GM23248 (cell line): ENCODE measurements around the gene NSG2. TPM values are rescaled to one million over a fixed set of nuclear protein-coding genes. Genes with fewer than 3 reads are reported as not detected.

ENCODE experiments used
- DNase-seq: peaks from one replicate; pipeline ENCODE4 v3.0.0-alpha.2; 2015
- H2AFZ ChIP-seq: fragments of 200-600 bp; sonication (generic); 2 replicates; pipeline ENCODE4 v1.6.1; 2016; ENCODE audit warnings: antibody characterized with exemption
- H3F3A ChIP-seq: fragments of 200-600 bp; sonication (generic); 2 replicates; pipeline ENCODE4 v1.6.1; 2016; ENCODE audit warnings: mild to moderate bottlenecking, antibody characterized with exemption, mixed run types; ENCODE audit not compliant: insufficient read depth
- H3K27ac ChIP-seq: fragments of 200-600 bp; sonication (generic); 2 replicates; pipeline ENCODE4 v1.5.1; 2016; ENCODE audit warnings: mild to moderate bottlenecking
- H3K27me3 ChIP-seq: fragments of 200-600 bp; sonication (generic); replicated peaks from 2 replicates; pipeline ENCODE4 v1.6.1; 2016; ENCODE audit warnings: mild to moderate bottlenecking; ENCODE audit not compliant: insufficient read depth
- H3K36me3 ChIP-seq: fragments of 200-600 bp; sonication (generic); 2 replicates; pipeline ENCODE4 v1.6.1; 2016; ENCODE audit warnings: low read depth, mild to moderate bottlenecking
- H3K4me1 ChIP-seq: fragments of 200-600 bp; sonication (generic); 2 replicates; pipeline ENCODE4 v1.6.1; 2016; ENCODE audit warnings: mild to moderate bottlenecking; ENCODE audit not compliant: insufficient read depth
- H3K4me2 ChIP-seq: fragments of 200-600 bp; sonication (generic); one replicate; pipeline ENCODE4 v1.6.1; 2016; ENCODE audit warnings: mild to moderate bottlenecking; ENCODE audit not compliant: unreplicated experiment
- H3K4me3 ChIP-seq: fragments of 200-600 bp; sonication (generic); 2 replicates; pipeline ENCODE4 v1.5.1; 2016; ENCODE audit warnings: mild to moderate bottlenecking
- H3K79me2 ChIP-seq: fragments of 200-600 bp; sonication (generic); 2 replicates; pipeline ENCODE4 v1.6.1; 2016; ENCODE audit warnings: mild to moderate bottlenecking; ENCODE audit not compliant: insufficient read depth
- H3K9ac ChIP-seq: fragments of 200-600 bp; sonication (generic); 2 replicates; pipeline ENCODE4 v1.6.1; 2016; ENCODE audit warnings: mild to moderate bottlenecking
- H3K9me2 ChIP-seq: fragments of 200-600 bp; sonication (generic); 2 replicates; pipeline ENCODE4 v1.6.1; 2016; ENCODE audit warnings: mixed run types, mild to moderate bottlenecking, moderate library complexity; ENCODE audit not compliant: insufficient read depth
- H3K9me3 ChIP-seq: fragments of 200-600 bp; sonication (generic); one replicate; pipeline ENCODE4 v1.6.1; 2017; ENCODE audit warnings: low read depth
- H4K20me1 ChIP-seq: fragments of 200-600 bp; sonication (generic); 2 replicates; pipeline ENCODE4 v1.6.0; 2016; ENCODE audit not compliant: insufficient read depth
- EZH2 ChIP-seq: fragments of 200-600 bp; sonication (generic); IDR thresholded peaks from 2 replicates; pipeline ENCODE4 v1.6.1; 2018; ENCODE audit warnings: antibody characterized with exemption, mild to moderate bottlenecking; ENCODE audit not compliant: insufficient read depth, poor library complexity, severe bottlenecking
- EZH2phosphoT487 ChIP-seq: fragments of 200-600 bp; sonication (generic); IDR thresholded peaks from 2 replicates; pipeline ENCODE4 v1.6.1; 2018; ENCODE audit warnings: antibody characterized with exemption, moderate library complexity, mild to moderate bottlenecking, low read depth; ENCODE audit not compliant: insufficient read depth
- WGBS, 2 experiments: methylation state at CpG; one replicate each; pipeline ENCODE4 v1.1.6; 2015 to 2017; ENCODE audit warnings: low lambda C conversion rate in 2 of 2, low coverage in 1 of 2; ENCODE audit errors: missing lambda C conversion rate in 2 of 2; 5-methylcytosine and 5-hydroxymethylcytosine counted together
- in situ Hi-C: fragments of 300-500 bp; cut with MboI; formaldehyde crosslinking; loops from 2 replicates; pipeline ENCODE4 v1.15.0; 2020
- polyA plus RNA-seq: library from polyadenylated mRNA; unstranded; fragments of >200 nt; fragmentation: Nextera tagmentation; extraction: Ambion mirVana; gene quantifications from 2 replicates; pipeline ENCODE4 v1.2.1, GENCODE V29; 2016
- total RNA-seq: library from RNA; depleted of rRNA; stranded (reverse); fragments of >200 nt; shearing (Covaris generic); gene quantifications from 2 replicates; pipeline ENCODE4 v1.2.3, GENCODE V29; 2014

NSG2 gene
- total and polyA plus RNA-seq, 2 experiments from 2014 or later, result not detected

GRCh38 chr5:174046558-174046957, 1.1 kb downstream of the NSG2 start:
- no peaks in the 10 kb centered on the region for H4K20me1 ChIP-seq
- H3K9me3 ChIP-seq, result no peaks in the 10 kb centered on the region
- H3K4me1 ChIP-seq, result no peaks in the 10 kb centered on the region
- H3K36me3 ChIP-seq, result no peaks in the 10 kb centered on the region
- H3K27ac ChIP-seq, result no peak overlapping the region
- H3K4me2 ChIP-seq, result no peak overlapping the region
- no peak overlapping the region for H3K4me3 ChIP-seq
- no peak overlapping the region for H2AFZ ChIP-seq
- no peaks in the 10 kb centered on the region for H3K27me3 ChIP-seq
- no peak overlapping the region for H3K9ac ChIP-seq
- no peaks in the 10 kb centered on the region for H3K9me2 ChIP-seq
- in situ Hi-C loops, result no loop called here
- no peak for DNase-seq
- H3K79me2 ChIP-seq, result no peaks in the 10 kb centered on the region
- no peak for TF ChIP-seq EZH2
- no peak for TF ChIP-seq EZH2phosphoT487
- H3F3A ChIP-seq, result no peaks in the 10 kb centered on the region
- WGBS, 2 experiments, result 0 to 7% methylated on average over 5 of the region's 5 CpGs

GRCh38 chr5:174047472-174048099, 2.1 kb downstream of the NSG2 start:
- H3K36me3 ChIP-seq, result no peaks in the 10 kb centered on the region
- no peaks in the 10 kb centered on the region for H3K79me2 ChIP-seq
- no peak overlapping the region for H2AFZ ChIP-seq
- WGBS, 2 experiments, result 13 to 16% methylated on average over 4 of the region's 4 CpGs
- no peaks in the 10 kb centered on the region for H3K9me2 ChIP-seq
- H3F3A ChIP-seq, result no peaks in the 10 kb centered on the region
- no peak for TF ChIP-seq EZH2
- TF ChIP-seq EZH2phosphoT487, result no peak
- no peaks in the 10 kb centered on the region for H3K9me3 ChIP-seq
- H3K9ac ChIP-seq, result no peak overlapping the region
- H3K27me3 ChIP-seq, result no peaks in the 10 kb centered on the region
- no peaks in the 10 kb centered on the region for H4K20me1 ChIP-seq
- H3K27ac ChIP-seq, result no peak overlapping the region
- H3K4me3 ChIP-seq, result no peak overlapping the region
- no peak for DNase-seq
- in situ Hi-C loops, result no loop called here
- H3K4me2 ChIP-seq, result no peak overlapping the region
- no peaks in the 10 kb centered on the region for H3K4me1 ChIP-seq

GRCh38 chr5:174052636-174053035, 7.1 kb downstream of the NSG2 start:
- H3K4me2 ChIP-seq, result no peak overlapping the region
- no peaks in the 10 kb centered on the region for H3K27me3 ChIP-seq
- H3K79me2 ChIP-seq, result no peaks in the 10 kb centered on the region
- no peak overlapping the region for H3K4me3 ChIP-seq
- no peak overlapping the region for H3K9ac ChIP-seq
- no peaks in the 10 kb centered on the region for H4K20me1 ChIP-seq
- H3K36me3 ChIP-seq, result no peaks in the 10 kb centered on the region
- H3K9me3 ChIP-seq, result no peaks in the 10 kb centered on the region
- H3K4me1 ChIP-seq, result no peaks in the 10 kb centered on the region
- no peaks in the 10 kb centered on the region for H3F3A ChIP-seq
- no peak overlapping the region for H2AFZ ChIP-seq
- no peak for DNase-seq
- TF ChIP-seq EZH2phosphoT487, result no peak
- no peak for TF ChIP-seq EZH2
- in situ Hi-C loops, result no loop called here
- 20 to 23% methylated on average over 5 of the region's 5 CpGs for WGBS, 2 experiments
- H3K9me2 ChIP-seq, result no peaks in the 10 kb centered on the region
- H3K27ac ChIP-seq, result no peak overlapping the region

- Histone ChIP-seq H3K79me2 (no peaks in the 10 kb centered on the region), H3K9me2 (no peaks in the 10 kb centered on the region), H3K9me3 (no peaks in the 10 kb centered on the region), H3K9ac (no peak overlapping the region), H3K36me3 (no peaks in the 10 kb centered on the region), H3K27me3 (no peaks in the 10 kb centered on the region), H3K4me1 (no peaks in the 10 kb centered on the region), H3F3A (no peaks in the 10 kb centered on the region), H3K4me3 (no peak overlapping the region), H3K4me2 (no peak overlapping the region), H4K20me1 (no peaks in the 10 kb centered on the region), H3K27ac (no peak overlapping the region), H2AFZ (no peak overlapping the region)
- DNase-seq, result no peak
- TF ChIP-seq EZH2 (no peak), EZH2phosphoT487 (no peak)
- 52 to 67% methylated on average over 3 of the region's 3 CpGs for WGBS, 2 experiments
- in situ Hi-C loops, result no loop called here
Observed at GRCh38 chr5:174053905-174054304, 8.4 kb downstream of the NSG2 start.
